IMR-90 (cell line): Measurements from ENCODE around the gene LCK. TPM values are rescaled to one million over a fixed set of nuclear protein-coding genes. Genes with fewer than 3 reads are reported as not detected.

ENCODE experiments used
- ATAC-seq: fragments of 200-7000 bp; cut with Tn5 transposase; 2 replicates; pipeline ENCODE4 v1.9.1; 2020; ENCODE audit warnings: low read depth, mild to moderate bottlenecking, moderate library complexity
- BruUV-seq: library from RNA; stranded (reverse); fragments of 400-500 nt; replicated peaks from 2 replicates; lab custom pipeline; 2021; lab: Mats Ljungman, UMichigan
- CTCF ChIA-PET: fragments of 300-600 bp; formaldehyde crosslinking; extraction: SDS; loops from one replicate; lab custom pipeline; 2021; ENCODE audit warnings: antibody characterized with exemption; lab: Yijun Ruan, JAX
- POLR2A ChIA-PET: fragments of 300-600 bp; sonication (Branson Sonifier 250); formaldehyde crosslinking; loops from one replicate; lab custom pipeline; 2022; ENCODE audit warnings: antibody characterized with exemption; ENCODE audit not compliant: unreplicated experiment; lab: Charles Lee
- DNase-seq: peaks from one replicate; pipeline ENCODE4 v3.0.0; 2013
- H2AFZ ChIP-seq: replicated peaks from 2 replicates; pipeline ENCODE3; 2013; ENCODE audit warnings: low read length, mild to moderate bottlenecking; ENCODE audit not compliant: poor library complexity
- H2AK5ac ChIP-seq: 2 replicates; pipeline ENCODE4 v1.6.1; 2013; ENCODE audit warnings: low read depth, low read length, inconsistent platforms
- H2AK9ac ChIP-seq: replicated peaks from 2 replicates; pipeline ENCODE3; 2013; ENCODE audit warnings: mild to moderate bottlenecking, low read depth, low read length, moderate library complexity; ENCODE audit not compliant: poor library complexity
- H2BK120ac ChIP-seq: 2 replicates; pipeline ENCODE4 v1.6.1; 2013; ENCODE audit warnings: low read depth, low read length, inconsistent platforms
- H2BK15ac ChIP-seq: 3 replicates; pipeline ENCODE4 v1.6.1; 2013; ENCODE audit warnings: low read depth, low read length, inconsistent platforms
- H2BK20ac ChIP-seq: 2 replicates; pipeline ENCODE4 v1.6.1; 2013; ENCODE audit warnings: low read depth, mild to moderate bottlenecking, inconsistent platforms, low read length, moderate library complexity
- H2BK5ac ChIP-seq: 2 replicates; pipeline ENCODE4 v1.6.1; 2013; ENCODE audit warnings: mild to moderate bottlenecking, low read depth, low read length, inconsistent platforms; ENCODE audit not compliant: poor library complexity, severe bottlenecking
- H3K14ac ChIP-seq: replicated peaks from 2 replicates; pipeline ENCODE4 v1.6.1; 2013; ENCODE audit warnings: low read depth, low read length, inconsistent platforms
- H3K18ac ChIP-seq: 2 replicates; pipeline ENCODE4 v1.6.1; 2013; ENCODE audit warnings: low read depth, low read length, control low read depth
- H3K23ac ChIP-seq: 2 replicates; pipeline ENCODE4 v1.6.1; 2013; ENCODE audit warnings: low read depth, low read length, inconsistent platforms
- H3K27ac ChIP-seq: 2 replicates; pipeline ENCODE4 v1.5.1; 2013; ENCODE audit warnings: mild to moderate bottlenecking, control low read depth, low read length; ENCODE audit not compliant: insufficient read depth
- H3K27me3 ChIP-seq: 2 replicates; pipeline ENCODE4 v1.6.1; 2013; ENCODE audit warnings: low read length; ENCODE audit not compliant: control insufficient read depth, insufficient read depth
- H3K36me3 ChIP-seq: 2 replicates; pipeline ENCODE4 v1.6.1; 2013; ENCODE audit warnings: low read length, mixed read lengths; ENCODE audit not compliant: control insufficient read depth, insufficient read depth
- H3K4ac ChIP-seq: 2 replicates; pipeline ENCODE4 v1.6.1; 2013; ENCODE audit warnings: low read depth, low read length, inconsistent platforms
- H3K4me1 ChIP-seq: 2 replicates; pipeline ENCODE4 v1.6.1; 2013; ENCODE audit warnings: low read length, mixed read lengths; ENCODE audit not compliant: control insufficient read depth, insufficient read depth
- H3K4me2 ChIP-seq: 2 replicates; pipeline ENCODE4 v1.6.1; 2013; ENCODE audit warnings: low read depth, mild to moderate bottlenecking, control low read depth, low read length, moderate library complexity
- H3K4me3 ChIP-seq: 2 replicates; pipeline ENCODE4 v1.5.1; 2013; ENCODE audit warnings: low read depth, mild to moderate bottlenecking, control low read depth, low read length, moderate library complexity; ENCODE audit not compliant: insufficient read depth
- H3K56ac ChIP-seq: 2 replicates; pipeline ENCODE4 v1.6.1; 2013; ENCODE audit warnings: low read length, inconsistent platforms; ENCODE audit not compliant: insufficient read depth; ENCODE audit errors: extremely low read depth
- H3K79me1 ChIP-seq, 2 experiments: 2 replicates each; pipeline ENCODE4 v1.6.1; 2013; ENCODE audit warnings: low read length in 2 of 2, inconsistent platforms in 1 of 2, low read depth in 1 of 2
- H3K9ac ChIP-seq: 2 replicates; pipeline ENCODE4 v1.6.1; 2013; ENCODE audit warnings: low read depth, low read length, control low read depth
- H3K9me1 ChIP-seq: 2 replicates; pipeline ENCODE4 v1.6.1; 2013; ENCODE audit warnings: low read length, inconsistent platforms; ENCODE audit not compliant: insufficient read depth
- H3K9me3 ChIP-seq: 2 replicates; pipeline ENCODE4 v1.6.1; 2013; ENCODE audit warnings: low read length; ENCODE audit not compliant: control insufficient read depth, insufficient read depth
- H4K20me1 ChIP-seq: 2 replicates; pipeline ENCODE4 v1.6.1; 2013; ENCODE audit warnings: low read length, inconsistent platforms; ENCODE audit not compliant: insufficient read depth
- H4K5ac ChIP-seq: 2 replicates; pipeline ENCODE4 v1.6.1; 2013; ENCODE audit warnings: mild to moderate bottlenecking, low read depth, low read length, control low read depth
- H4K8ac ChIP-seq, 2 experiments: 2 replicates each; pipeline ENCODE4 v1.6.1; 2013; ENCODE audit warnings: low read depth in 2 of 2, low read length in 2 of 2, control low read depth in 1 of 2, inconsistent platforms in 1 of 2
- H4K91ac ChIP-seq: 2 replicates; pipeline ENCODE4 v1.6.1; 2013; ENCODE audit warnings: low read depth, low read length, inconsistent platforms; ENCODE audit not compliant: insufficient read depth
- MAFK ChIP-seq: IDR thresholded peaks from 2 replicates; pipeline ENCODE4 v1.6.1; 2012; ENCODE audit warnings: low read depth, low read length, improper control_type of control experiment
- NFE2L2 ChIP-seq: fragments of 150-350 bp; IDR thresholded peaks from 2 replicates; pipeline ENCODE4 v1.6.1; 2016; ENCODE audit warnings: low read depth, mild to moderate bottlenecking, low read length
- RAD21 ChIP-seq: IDR thresholded peaks from 2 replicates; pipeline ENCODE4 v1.6.1; 2012; ENCODE audit warnings: low read length, improper control_type of control experiment
- RFX5 ChIP-seq: IDR thresholded peaks from 2 replicates; pipeline ENCODE4 v1.8.0; 2012; ENCODE audit warnings: low read depth, mild to moderate bottlenecking, low read length, moderate library complexity
- SMC3 ChIP-seq: fragments of 150-350 bp; IDR thresholded peaks from 2 replicates; pipeline ENCODE4 v1.6.1; 2016; ENCODE audit warnings: low read depth, mild to moderate bottlenecking, antibody characterized with exemption, low read length, moderate library complexity
- WGBS, 2 experiments: methylation state at CpG; one replicate each; pipeline versions ENCODE4 v1.1.5 to v1.1.7; 2013; ENCODE audit warnings: missing lambda C conversion rate in 2 of 2; ENCODE audit not compliant: insufficient read length in 1 of 2; ENCODE audit errors: extremely low coverage in 2 of 2; 5-methylcytosine and 5-hydroxymethylcytosine counted together
- dilution Hi-C: fragments of 300-500 bp; cut with HindIII; formaldehyde crosslinking; loops from one replicate; pipeline ENCODE4 v1.14.3; 2018; ENCODE audit warnings: low sequenced_read_pairs; ENCODE audit not compliant: unreplicated experiment
- in situ Hi-C: fragments of 300-500 bp; cut with MboI; formaldehyde crosslinking; loops from 3 replicates; pipeline ENCODE4 v1.14.3; 2019; ENCODE audit warnings: low sequenced_read_pairs, inconsistent platforms, mixed read lengths
- intact Hi-C: fragments of 100-400 bp; cut with micrococcal nuclease; formaldehyde crosslinking; loops from 2 replicates; pipeline ENCODE4 v1.10.0; 2022
- polyA plus RNA-seq, 3 experiments: library from polyadenylated mRNA; depleted of rRNA; stranded (reverse); fragments of >200 nt; gene quantifications; 2 replicates each; pipeline ENCODE4 v1.2.3, GENCODE V29; 2012; ENCODE audit warnings: low replicate concordance in 1 of 3
- total RNA-seq: library from RNA; depleted of rRNA; stranded (reverse); fragments of >200 nt; gene quantifications from 2 replicates; pipeline ENCODE4 v1.2.3, GENCODE V29; 2012
- TF ChIP-seq, protein P1 (sequence below): conservative IDR thresholded peaks from 2 replicates; pipeline ENCODE4 v1.5.1; 2012; ENCODE audit warnings: mild to moderate bottlenecking, low read depth, low read length, improper control_type of control experiment
- TF ChIP-seq, protein P2 (sequence below): fragments of 150-350 bp; IDR thresholded peaks from 2 replicates; pipeline ENCODE4 v1.6.1; 2017; ENCODE audit warnings: mild to moderate bottlenecking, antibody characterized with exemption, low read length, low read depth

Gene LCK
- total and polyA plus RNA-seq, 2 of the 4 experiments (the other 2 are of a cell fraction): not detected

DNA sequence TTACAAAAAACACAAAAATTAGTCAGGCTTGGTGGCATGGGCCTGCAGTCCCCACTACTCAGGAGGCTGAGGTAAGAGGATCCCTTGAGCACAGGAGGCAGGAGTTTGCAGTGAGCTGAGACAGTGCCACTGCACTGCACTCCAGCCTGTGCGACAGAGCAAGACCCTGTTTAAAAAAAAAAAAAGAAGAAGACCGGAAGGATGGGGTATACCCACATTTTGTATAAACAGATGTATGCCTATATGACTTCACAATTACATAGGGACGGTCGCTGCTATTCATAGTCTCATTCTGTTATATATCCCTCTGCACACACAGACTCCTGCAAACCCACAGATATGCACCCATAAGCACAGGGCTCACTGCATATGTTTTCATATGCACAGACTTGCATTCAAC, 12.7 kb downstream of the LCK start:
- no peak overlapping the region for H2AFZ ChIP-seq
- no peak overlapping the region for H3K4me3 ChIP-seq
- H3K18ac ChIP-seq: no peak overlapping the region
- H4K8ac ChIP-seq: no peak overlapping the region
- no peak overlapping the region for H3K4me2 ChIP-seq
- peaks cover 9% of the 10 kb centered on the region; the same call in 1 of the 2 replicates for H3K9me1 ChIP-seq
- dilution Hi-C loops (no loop called here), intact Hi-C loops (no loop called here), in situ Hi-C loops (no loop called here)
- H4K20me1 ChIP-seq: no peaks in the 10 kb centered on the region
- BruUV-seq: no TSS peak
- no peak overlapping the region for H2AK9ac ChIP-seq
- no peak overlapping the region for H3K23ac ChIP-seq
- TF ChIP-seq RAD21: no peak
- TF ChIP-seq, protein P1, sequence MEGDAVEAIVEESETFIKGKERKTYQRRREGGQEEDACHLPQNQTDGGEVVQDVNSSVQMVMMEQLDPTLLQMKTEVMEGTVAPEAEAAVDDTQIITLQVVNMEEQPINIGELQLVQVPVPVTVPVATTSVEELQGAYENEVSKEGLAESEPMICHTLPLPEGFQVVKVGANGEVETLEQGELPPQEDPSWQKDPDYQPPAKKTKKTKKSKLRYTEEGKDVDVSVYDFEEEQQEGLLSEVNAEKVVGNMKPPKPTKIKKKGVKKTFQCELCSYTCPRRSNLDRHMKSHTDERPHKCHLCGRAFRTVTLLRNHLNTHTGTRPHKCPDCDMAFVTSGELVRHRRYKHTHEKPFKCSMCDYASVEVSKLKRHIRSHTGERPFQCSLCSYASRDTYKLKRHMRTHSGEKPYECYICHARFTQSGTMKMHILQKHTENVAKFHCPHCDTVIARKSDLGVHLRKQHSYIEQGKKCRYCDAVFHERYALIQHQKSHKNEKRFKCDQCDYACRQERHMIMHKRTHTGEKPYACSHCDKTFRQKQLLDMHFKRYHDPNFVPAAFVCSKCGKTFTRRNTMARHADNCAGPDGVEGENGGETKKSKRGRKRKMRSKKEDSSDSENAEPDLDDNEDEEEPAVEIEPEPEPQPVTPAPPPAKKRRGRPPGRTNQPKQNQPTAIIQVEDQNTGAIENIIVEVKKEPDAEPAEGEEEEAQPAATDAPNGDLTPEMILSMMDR: no peak
- no peak for TF ChIP-seq NFE2L2
- no peak for TF ChIP-seq SMC3
- TF ChIP-seq, protein P2, sequence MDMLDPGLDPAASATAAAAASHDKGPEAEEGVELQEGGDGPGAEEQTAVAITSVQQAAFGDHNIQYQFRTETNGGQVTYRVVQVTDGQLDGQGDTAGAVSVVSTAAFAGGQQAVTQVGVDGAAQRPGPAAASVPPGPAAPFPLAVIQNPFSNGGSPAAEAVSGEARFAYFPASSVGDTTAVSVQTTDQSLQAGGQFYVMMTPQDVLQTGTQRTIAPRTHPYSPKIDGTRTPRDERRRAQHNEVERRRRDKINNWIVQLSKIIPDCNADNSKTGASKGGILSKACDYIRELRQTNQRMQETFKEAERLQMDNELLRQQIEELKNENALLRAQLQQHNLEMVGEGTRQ: no peak
- TF ChIP-seq RFX5: no peak
- no peak for TF ChIP-seq MAFK
- H2AK5ac ChIP-seq: 0 out of 2 replicates have a peak overlapping the region, but pooled peaks have one; percentile 13
- H3K14ac ChIP-seq: no peak overlapping the region
- H3K9ac ChIP-seq: no peak overlapping the region
- no peak overlapping the region for H2BK120ac ChIP-seq
- no peak overlapping the region for H2BK5ac ChIP-seq
- H3K4me1 ChIP-seq: peaks cover 8% of the 10 kb centered on the region
- H3K4ac ChIP-seq: no peak overlapping the region
- no peak overlapping the region for H2BK15ac ChIP-seq
- H3K27me3 ChIP-seq: no peaks in the 10 kb centered on the region
- H4K5ac ChIP-seq: no peak overlapping the region
- 100% methylated on average over 2 of the region's 4 CpGs; no CpG with 5 or more reads in 1 of the 2 experiments for WGBS, 2 experiments
- H3K56ac ChIP-seq: no peak overlapping the region
- H3K79me1 ChIP-seq: no peaks in the 10 kb centered on the region
- no peaks in the 10 kb centered on the region for H3K36me3 ChIP-seq
- ATAC-seq: no peak
- no peaks in the 10 kb centered on the region for H3K9me3 ChIP-seq
- H4K91ac ChIP-seq: no peak overlapping the region
- CTCF ChIA-PET: no interaction called here
- DNase-seq: no peak
- POLR2A ChIA-PET: no interaction called here
- H2BK20ac ChIP-seq: no peak overlapping the region
- H3K27ac ChIP-seq: no peak overlapping the region
